ENCODE results near the gene RASGRF1. TPM values are rescaled to one million over a fixed set of nuclear protein-coding genes. Genes with fewer than 3 reads are reported as not detected.
"Not testable (repeated sequence)": the region's sequence is repeated elsewhere in the genome, so short reads cannot be mapped to it uniquely, and the experiment has no call there.

The RASGRF1 gene
- total and polyA plus RNA-seq, 8 donors, result 0.10 to 3.8 (median 1.2) TPM; not detected in 4

GRCh38 chr15:78928616-78929093 lies 161.9 kb downstream of the RASGRF1 start:
- no peak overlapping the region for H3K4me3 ChIP-seq
- H3K27me3 ChIP-seq, result no peaks in the 10 kb centered on the region
- intact Hi-C loops (cut with DNase I; ENCODE audit: low total_unique reads), result no loop called here
- 87 to 97% (median 93%) methylated on average over 14 of the region's 14 CpGs for WGBS, 5 donors
- peaks cover 19 to 95% (median 88%) of the 10 kb centered on the region in 4 donors for H3K36me3 ChIP-seq
- TF ChIP-seq POLR2A (IDR thresholded peaks at IDR 0.05), result no peak
- TF ChIP-seq EP300 (IDR thresholded peaks at IDR 0.05), result no peak
- H3K9me3 ChIP-seq, result no peaks in the 10 kb centered on the region
- no peak for DNase-seq
- H3K4me1 ChIP-seq, result peaks cover 2 to 40% (median 11%) of the 10 kb centered on the region in 4 donors
- no peak overlapping the region for H3K27ac ChIP-seq

- Histone ChIP-seq H3K36me3 (peaks cover 21 to 95% (median 88%) of the 10 kb centered on the region in 4 donors), H3K4me1 (peaks cover 0 to 35% (median 7%) of the 10 kb centered on the region in 4 donors)
- H3K27ac ChIP-seq; H3K9me3 ChIP-seq; DNase-seq; intact Hi-C loops (cut with DNase I; ENCODE audit: low total_unique reads); H3K4me3 ChIP-seq; H3K27me3 ChIP-seq: not testable (repeated sequence)
- 84 to 95% (median 92%) methylated on average over 13 to 14 of the region's 14 CpGs for WGBS, 5 donors
Observed at GRCh38 chr15:78928176-78928575, 162.4 kb downstream of the RASGRF1 start.

GRCh38 chr15:78927077-78927790 lies 163.3 kb downstream of the RASGRF1 start:
- no peaks in the 10 kb centered on the region for H3K27me3 ChIP-seq
- 76 to 86% (median 83%) methylated on average over 17 of the region's 17 CpGs for WGBS, 5 donors
- TF ChIP-seq POLR2AphosphoS5 (IDR thresholded peaks at IDR 0.05) (peak in 1 of 3 donors; percentile 2), EP300 (IDR thresholded peaks at IDR 0.05) (no peak), CTCF (IDR thresholded peaks at IDR 0.05) (no peak)
- intact Hi-C loops (cut with DNase I; ENCODE audit: low total_unique reads), result no loop called here
- peaks cover 31 to 95% (median 88%) of the 10 kb centered on the region in 4 donors for H3K36me3 ChIP-seq
- H3K4me1 ChIP-seq, result peaks cover 0 to 28% (median 7%) of the 10 kb centered on the region in 4 donors
- H3K4me3 ChIP-seq, result no peak overlapping the region
- no peak for DNase-seq
- no peaks in the 10 kb centered on the region for H3K9me3 ChIP-seq
- no peak overlapping the region for H3K27ac ChIP-seq

- intact Hi-C loops (cut with DNase I; ENCODE audit: low total_unique reads), result no loop called here
- no peak for DNase-seq
- no peak overlapping the region for H3K4me3 ChIP-seq
- H3K27ac ChIP-seq, result no peak overlapping the region
- WGBS, 5 donors, result 54 to 83% (median 64%) methylated on average over 4 to 5 of the region's 5 CpGs
- H3K27me3 ChIP-seq, result no peaks in the 10 kb centered on the region
- TF ChIP-seq POLR2AphosphoS5 (IDR thresholded peaks at IDR 0.05), result no peak
- no peak for TF ChIP-seq POLR2A (IDR thresholded peaks at IDR 0.05)
- no peak for TF ChIP-seq EP300 (IDR thresholded peaks at IDR 0.05)
- TF ChIP-seq CTCF (IDR thresholded peaks at IDR 0.05), result no peak
- peaks cover 0 to 20% (median 3%) of the 10 kb centered on the region in 4 donors for H3K4me1 ChIP-seq
- no peaks in the 10 kb centered on the region for H3K9me3 ChIP-seq
- H3K36me3 ChIP-seq, result peaks cover 37 to 95% (median 89%) of the 10 kb centered on the region in 4 donors
Observed at GRCh38 chr15:78925956-78926743, 164.4 kb downstream of the RASGRF1 start.

GRCh38 chr15:78925076-78925624 lies 165.4 kb downstream of the RASGRF1 start:
- intact Hi-C loops (cut with DNase I; ENCODE audit: low total_unique reads), result no loop called here
- H3K36me3 ChIP-seq, result peaks cover 40 to 99% (median 94%) of the 10 kb centered on the region in 4 donors
- no peaks in the 10 kb centered on the region for H3K9me3 ChIP-seq
- H3K4me1 ChIP-seq, result peaks cover 0 to 13% (median 2%) of the 10 kb centered on the region in 4 donors
- H3K27me3 ChIP-seq, result no peaks in the 10 kb centered on the region
- no peak for DNase-seq
- H3K27ac ChIP-seq, result no peak overlapping the region
- WGBS, 5 donors, result 73 to 86% (median 77%) methylated on average over 4 to 10 of the region's 10 CpGs
- TF ChIP-seq EP300 (IDR thresholded peaks at IDR 0.05) (no peak), POLR2A (IDR thresholded peaks at IDR 0.05) (no peak), CTCF (IDR thresholded peaks at IDR 0.05) (no peak), POLR2AphosphoS5 (IDR thresholded peaks at IDR 0.05) (no peak)
- no peak overlapping the region for H3K4me3 ChIP-seq
